GM12864 (cell line): ENCODE measurements around the gene NUTF2.

Experiments used
- DNase-seq: peaks from one replicate; pipeline ENCODE4 v3.0.0-alpha.2; 2011; ENCODE audit warnings: low read depth
- H3K4me3 ChIP-seq: 2 replicates; pipeline ENCODE4 v1.5.1; 2011; ENCODE audit warnings: mild to moderate bottlenecking, low read depth, low read length, control low read depth
- CTCF ChIP-seq: IDR thresholded peaks from 2 replicates; pipeline ENCODE4 v1.5.1; 2011; ENCODE audit warnings: low read depth, mild to moderate bottlenecking, moderate library complexity, low read length, control low read depth, inconsistent platforms; ENCODE audit errors: missing control alignments

The NUTF2 gene

GRCh38 chr16:67892899-67893742 is 46.4 kb downstream of the NUTF2 start, which contains the start of gene PSKH1:
Gene PSKH1, plus strand, starts transcription at chr16:67893254. Its CDS starts 15,496 bp downstream, at chr16:67908750.
- H3K4me3 ChIP-seq, result peak within 1 kb of the TSS; percentile 86
- peak; percentile 70 for DNase-seq
- no peak for TF ChIP-seq CTCF

GRCh38 chr16:67893743-67894399 is 47.1 kb downstream of the NUTF2 start:
- DNase-seq, result no peak
- H3K4me3 ChIP-seq, result peak overlapping the region; percentile 86
- no peak for TF ChIP-seq CTCF

DNA sequence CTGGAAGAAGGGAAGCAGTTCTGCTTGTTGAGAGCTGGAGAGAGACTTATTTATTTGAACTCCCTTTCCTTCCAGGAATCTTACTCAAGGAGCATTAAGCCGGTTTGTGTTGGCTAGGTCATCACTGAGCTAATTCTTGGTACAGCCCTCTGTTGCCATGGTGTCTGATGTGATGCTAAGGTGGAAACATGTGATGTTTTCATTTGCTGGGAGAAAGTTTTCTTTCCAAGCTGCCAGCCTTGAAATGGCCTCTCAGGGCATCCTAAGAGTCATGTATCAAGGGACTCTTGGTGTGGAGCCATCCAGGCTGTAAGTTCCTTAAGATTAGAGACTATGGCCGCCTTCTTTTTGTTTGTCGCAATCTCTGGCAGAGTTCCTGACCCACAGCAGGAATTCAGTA is 50.5 kb downstream of the NUTF2 start:
- no peak overlapping the region for H3K4me3 ChIP-seq
- DNase-seq, result no peak
- no peak for TF ChIP-seq CTCF

GRCh38 chr16:67901734-67902133 is 55.0 kb downstream of the NUTF2 start:
- no peak overlapping the region for H3K4me3 ChIP-seq
- TF ChIP-seq CTCF, result no peak
- no peak for DNase-seq

DNA sequence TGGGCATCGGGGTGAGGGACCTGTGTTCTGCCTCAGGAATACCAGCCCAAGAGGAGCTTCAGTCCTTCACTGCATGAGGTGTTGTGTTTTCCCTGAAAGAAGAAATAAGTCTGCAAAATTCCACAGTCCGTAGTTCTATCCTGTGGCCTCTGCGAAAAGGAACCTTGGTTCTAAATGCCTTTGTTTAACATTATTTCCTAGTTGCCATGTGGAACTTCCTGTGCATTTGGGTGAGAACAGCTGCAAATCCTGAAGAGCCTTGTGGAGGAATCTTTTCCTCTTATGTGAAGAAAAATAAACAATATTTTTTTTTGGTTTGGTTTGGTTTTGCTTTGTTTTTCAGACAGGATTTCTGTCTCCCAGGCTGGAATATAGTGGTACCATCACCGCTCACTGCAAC is 56.1 kb downstream of the NUTF2 start:
- DNase-seq, result no peak
- H3K4me3 ChIP-seq, result no peak overlapping the region
- no peak for TF ChIP-seq CTCF

DNA sequence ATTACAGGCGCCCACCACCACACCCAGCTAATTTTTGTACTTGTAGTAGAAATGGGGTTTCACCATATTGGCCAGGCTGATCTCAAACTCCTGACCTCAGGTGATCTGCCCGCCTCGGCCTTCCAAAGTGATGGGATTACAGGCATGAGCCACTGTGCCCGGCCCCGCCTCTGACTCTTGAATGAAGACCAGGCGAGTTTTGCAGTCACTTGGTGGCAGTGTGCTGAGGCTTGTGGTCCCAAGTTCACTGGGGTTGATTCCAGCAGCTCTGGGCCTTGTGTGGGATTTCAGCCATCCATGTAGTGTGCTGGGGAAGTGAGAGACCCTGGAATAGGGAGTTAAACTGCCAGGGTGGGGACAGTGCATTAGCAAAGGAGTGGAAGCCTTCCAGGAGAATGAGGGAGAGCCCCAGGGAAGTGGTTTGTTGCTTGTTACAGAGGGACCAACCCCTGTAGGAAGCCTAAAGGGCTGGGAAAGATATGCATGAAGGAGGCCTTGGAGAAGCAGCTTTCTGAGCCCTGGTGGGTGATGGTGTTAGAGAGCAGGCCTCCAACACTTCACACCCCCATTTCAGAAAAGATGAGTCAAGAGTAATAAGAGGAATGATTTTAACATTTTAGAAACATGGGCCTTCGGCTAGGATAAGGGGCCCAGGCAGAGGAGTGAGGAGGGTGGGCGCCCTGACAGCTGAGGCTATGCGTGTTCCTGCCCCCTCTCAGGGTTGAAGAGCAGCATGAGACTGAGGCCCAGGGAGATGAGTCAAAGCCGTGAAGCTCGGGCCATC is 60.9 kb downstream of the NUTF2 start:
- H3K4me3 ChIP-seq, result no peak overlapping the region
- no peak for DNase-seq
- TF ChIP-seq CTCF, result no peak
